Peyer's patch (tissue), 4 donors: ENCODE data around the gene SULF2. TPM values are rescaled to one million over a fixed set of nuclear protein-coding genes. Genes with fewer than 3 reads are reported as not detected.

Source experiments
- DNase-seq, 3 donors: peaks; one replicate each; pipeline ENCODE4 v3.0.0-alpha.2; 2017 to 2019
- H3K27ac ChIP-seq, 4 donors: fragments of 200-600 bp; sonication (generic); one replicate each; pipeline ENCODE4 v1.5.1; 2016 to 2019
- H3K27me3 ChIP-seq, 2 donors: fragments of 200-600 bp; sonication (generic); one replicate each; pipeline ENCODE4 v1.5.1; 2019
- H3K36me3 ChIP-seq, 3 donors: fragments of 200-600 bp; sonication (generic); one replicate each; pipeline ENCODE4 v1.5.1; 2016 to 2019
- H3K4me1 ChIP-seq, 4 donors: fragments of 200-600 bp; sonication (generic); one replicate each; pipeline ENCODE4 v1.5.1; 2016 to 2019
- H3K4me3 ChIP-seq, 4 donors: fragments of 200-600 bp; sonication (generic); 1 replicate in 3 of 4; 2 replicates in 1 of 4; pipeline ENCODE4 v1.5.1; 2016 to 2019; ENCODE audit warnings: mild to moderate bottlenecking in 1 of 4
- H3K9me3 ChIP-seq, 4 donors: fragments of 200-600 bp; sonication (generic); one replicate each; pipeline ENCODE4 v1.5.1; 2016 to 2019; ENCODE audit warnings: mild to moderate bottlenecking in 1 of 4
- POLR2A ChIP-seq, 2 donors: fragments of 450-650 bp; IDR thresholded peaks; one replicate each; pipeline ENCODE4 v1.5.1; 2017; ENCODE audit warnings: antibody characterized with exemption in 2 of 2, mild to moderate bottlenecking in 2 of 2, moderate library complexity in 2 of 2
- total RNA-seq, 4 donors: library from RNA; depleted of rRNA; stranded (reverse); fragments of >200 nt; gene quantifications; one replicate each; pipeline ENCODE4 v1.1.0, GENCODE V29; 2016
- TF ChIP-seq, protein P1 (sequence below), 6 experiments: fragments of 450-650 bp in 4 of 6; fragments of 200-600 bp in 2 of 6; sonication (generic) in 1 of 6; IDR thresholded peaks; one replicate each; pipeline ENCODE4 v1.5.1; 2017 to 2019; ENCODE audit warnings: antibody characterized with exemption in 6 of 6, mild to moderate bottlenecking in 3 of 6, moderate library complexity in 1 of 6

Gene SULF2
- total RNA-seq, 4 donors from 2014 or later, result 32.4 to 168 (median 52.5) TPM

DNA sequence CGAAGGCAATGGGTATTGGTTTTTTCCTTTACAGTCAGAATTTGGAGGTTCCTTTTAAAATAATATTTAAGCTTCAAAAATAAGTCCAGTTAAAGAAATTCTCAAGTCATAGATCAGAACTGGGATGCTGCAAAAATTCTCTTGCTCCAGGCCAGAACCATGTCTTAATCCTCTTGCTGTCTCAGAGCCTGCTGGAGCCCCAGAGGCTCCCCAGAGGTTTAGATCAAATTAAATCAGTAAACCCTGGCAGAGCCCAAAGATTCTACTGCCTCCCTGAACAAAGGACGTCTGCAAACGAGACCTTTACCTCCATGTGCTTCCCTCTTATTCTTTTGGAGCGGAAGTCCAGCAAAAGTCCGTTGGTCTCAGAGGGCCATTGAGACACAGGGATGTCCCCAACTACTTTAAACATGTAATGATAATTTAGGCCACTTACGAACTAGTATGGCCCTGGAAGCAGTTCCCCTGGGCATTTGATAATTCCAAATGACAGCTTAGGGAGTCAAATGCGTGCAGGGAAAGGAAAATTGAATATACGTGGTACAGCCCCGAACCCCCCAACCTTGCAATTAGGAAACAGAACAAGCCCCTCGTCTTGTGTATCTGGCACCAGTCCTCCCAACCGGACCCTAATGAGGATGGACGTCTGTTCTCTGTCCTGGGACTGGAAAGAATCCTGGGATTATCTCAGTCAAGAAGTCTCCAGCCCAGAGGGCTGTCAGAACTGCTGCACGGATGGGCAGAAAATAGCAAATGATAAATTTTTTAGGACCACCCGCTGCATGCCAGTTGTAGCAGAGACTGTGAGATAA is 31.5 kb downstream of the SULF2 start:
- no peaks in the 10 kb centered on the region for H3K4me1 ChIP-seq
- no peaks in the 10 kb centered on the region for H3K9me3 ChIP-seq
- no peaks in the 10 kb centered on the region for H3K27me3 ChIP-seq
- no peak for TF ChIP-seq POLR2A (IDR thresholded peaks at IDR 0.05)
- TF ChIP-seq, protein P1, sequence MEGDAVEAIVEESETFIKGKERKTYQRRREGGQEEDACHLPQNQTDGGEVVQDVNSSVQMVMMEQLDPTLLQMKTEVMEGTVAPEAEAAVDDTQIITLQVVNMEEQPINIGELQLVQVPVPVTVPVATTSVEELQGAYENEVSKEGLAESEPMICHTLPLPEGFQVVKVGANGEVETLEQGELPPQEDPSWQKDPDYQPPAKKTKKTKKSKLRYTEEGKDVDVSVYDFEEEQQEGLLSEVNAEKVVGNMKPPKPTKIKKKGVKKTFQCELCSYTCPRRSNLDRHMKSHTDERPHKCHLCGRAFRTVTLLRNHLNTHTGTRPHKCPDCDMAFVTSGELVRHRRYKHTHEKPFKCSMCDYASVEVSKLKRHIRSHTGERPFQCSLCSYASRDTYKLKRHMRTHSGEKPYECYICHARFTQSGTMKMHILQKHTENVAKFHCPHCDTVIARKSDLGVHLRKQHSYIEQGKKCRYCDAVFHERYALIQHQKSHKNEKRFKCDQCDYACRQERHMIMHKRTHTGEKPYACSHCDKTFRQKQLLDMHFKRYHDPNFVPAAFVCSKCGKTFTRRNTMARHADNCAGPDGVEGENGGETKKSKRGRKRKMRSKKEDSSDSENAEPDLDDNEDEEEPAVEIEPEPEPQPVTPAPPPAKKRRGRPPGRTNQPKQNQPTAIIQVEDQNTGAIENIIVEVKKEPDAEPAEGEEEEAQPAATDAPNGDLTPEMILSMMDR (IDR thresholded peaks at IDR 0.05), result no peak
- H3K4me3 ChIP-seq, result no peak overlapping the region
- H3K36me3 ChIP-seq, result peaks cover 0 to 5% (median 0%) of the 10 kb centered on the region in 3 donors
- DNase-seq, result no peak
- no peak overlapping the region for H3K27ac ChIP-seq

GRCh38 chr20:47751449-47751848 is 33.8 kb downstream of the SULF2 start:
- no peaks in the 10 kb centered on the region for H3K9me3 ChIP-seq
- H3K27ac ChIP-seq, result no peak overlapping the region
- no peak overlapping the region for H3K4me3 ChIP-seq
- no peaks in the 10 kb centered on the region for H3K4me1 ChIP-seq
- TF ChIP-seq POLR2A (IDR thresholded peaks at IDR 0.05), result no peak
- TF ChIP-seq, protein P1 (IDR thresholded peaks at IDR 0.05), result no peak
- no peaks in the 10 kb centered on the region for H3K27me3 ChIP-seq
- no peak for DNase-seq
- no peaks in the 10 kb centered on the region for H3K36me3 ChIP-seq

DNA sequence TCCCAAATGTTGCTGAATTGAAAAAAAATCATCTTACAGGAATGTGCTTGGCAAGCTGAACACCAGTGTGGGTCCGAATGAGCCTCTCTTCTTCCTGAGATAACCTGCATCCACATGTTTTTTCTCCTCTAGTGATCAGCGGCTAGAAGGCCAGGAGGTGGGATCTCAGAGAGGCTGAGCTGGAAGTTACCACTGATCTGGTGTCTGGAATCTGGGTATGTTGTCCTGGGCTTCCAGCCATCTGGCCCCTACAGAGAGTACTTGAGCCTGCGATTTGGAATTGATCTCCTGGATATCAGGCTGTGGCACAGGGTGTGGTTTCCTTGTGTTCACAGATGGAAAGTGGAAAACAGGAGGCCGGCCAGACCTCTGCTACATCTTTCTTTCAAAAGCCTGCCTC is 35.9 kb downstream of the SULF2 start:
- no peak for TF ChIP-seq POLR2A (IDR thresholded peaks at IDR 0.05)
- TF ChIP-seq, protein P1 (IDR thresholded peaks at IDR 0.05), result no peak
- Histone ChIP-seq H3K36me3 (no peaks in the 10 kb centered on the region), H3K4me1 (no peaks in the 10 kb centered on the region), H3K4me3 (no peak overlapping the region), H3K9me3 (no peaks in the 10 kb centered on the region), H3K27me3 (no peaks in the 10 kb centered on the region), H3K27ac (no peak overlapping the region)
- no peak for DNase-seq

DNA sequence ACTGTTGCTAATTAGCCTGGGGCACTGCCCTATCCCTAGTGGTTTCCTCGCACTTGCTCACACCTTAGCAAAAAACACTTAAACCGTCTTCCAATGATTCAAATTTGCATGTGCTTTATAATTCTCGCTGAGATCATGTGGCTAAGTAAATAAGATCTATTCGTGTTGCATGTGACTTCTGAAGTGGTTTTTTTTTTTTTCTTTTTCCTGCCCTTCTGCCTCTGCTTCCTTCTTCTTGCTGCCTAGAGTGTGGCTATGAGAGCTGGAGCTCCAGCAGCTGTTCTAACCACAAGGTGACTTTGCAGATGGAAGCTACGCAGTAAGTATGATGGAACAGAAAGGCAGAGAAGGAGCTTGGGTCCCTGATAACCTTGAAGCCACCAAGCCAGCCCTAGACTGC is 36.5 kb downstream of the SULF2 start:
- H3K4me1 ChIP-seq, result no peaks in the 10 kb centered on the region
- no peaks in the 10 kb centered on the region for H3K36me3 ChIP-seq
- TF ChIP-seq, protein P1 (IDR thresholded peaks at IDR 0.05), result no peak
- no peak for TF ChIP-seq POLR2A (IDR thresholded peaks at IDR 0.05)
- H3K4me3 ChIP-seq, result no peak overlapping the region
- H3K27me3 ChIP-seq, result no peaks in the 10 kb centered on the region
- no peaks in the 10 kb centered on the region for H3K9me3 ChIP-seq
- no peak for DNase-seq
- H3K27ac ChIP-seq, result peak overlapping the region in 2 of 4 donors; percentile 22 to 30

DNA sequence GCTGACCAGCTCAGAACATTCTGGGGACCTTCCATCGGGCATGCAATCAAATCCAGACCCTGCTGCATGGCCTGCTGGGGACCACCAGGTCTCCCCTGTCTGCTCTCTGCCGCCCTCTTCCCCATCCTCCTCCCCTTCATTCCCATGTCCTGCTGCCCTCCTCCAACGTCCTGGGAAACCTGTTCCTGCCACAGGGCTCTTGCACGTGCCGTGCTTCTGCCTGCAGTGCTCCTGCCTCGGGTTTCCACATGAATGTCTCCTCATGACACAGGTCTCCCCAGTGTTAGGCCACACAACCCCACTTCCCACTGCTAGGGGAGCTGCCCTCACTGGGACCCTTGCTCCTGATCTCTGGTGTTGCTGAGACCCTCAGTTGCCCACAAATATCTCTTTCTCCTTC is 37.2 kb downstream of the SULF2 start:
- Histone ChIP-seq H3K27me3 (no peaks in the 10 kb centered on the region), H3K27ac (peak overlapping the region in 2 of 4 donors; percentile 22 to 30), H3K36me3 (no peaks in the 10 kb centered on the region), H3K9me3 (no peaks in the 10 kb centered on the region), H3K4me3 (no peak overlapping the region), H3K4me1 (no peaks in the 10 kb centered on the region)
- TF ChIP-seq, protein P1 (IDR thresholded peaks at IDR 0.05), result no peak
- no peak for TF ChIP-seq POLR2A (IDR thresholded peaks at IDR 0.05)
- DNase-seq, result no peak
